RWPE1 (cell line): ENCODE results near the gene PATJ.
"Not testable (repeated sequence)": the region's sequence is repeated elsewhere in the genome, so short reads cannot be mapped to it uniquely, and the experiment has no call there.

Experiments used
- CTCF ChIA-PET: fragments of 350-600 bp; sonication (Branson Sonifier 250); formaldehyde crosslinking; extraction: SDS; loops from one replicate; lab custom pipeline; 2021; lab: Yijun Ruan, JAX
- POLR2A ChIA-PET: fragments of 400-600 bp; formaldehyde crosslinking; extraction: SDS; loops from one replicate; lab custom pipeline; 2020; ENCODE audit warnings: antibody characterized with exemption; ENCODE audit not compliant: low non-redundant PET; lab: Yijun Ruan, JAX
- DNase-seq: peaks from one replicate; pipeline ENCODE4 v3.0.0; 2012; ENCODE audit warnings: low spot score
- H3K27ac ChIP-seq: fragments of 450-650 bp; 2 replicates; pipeline ENCODE4 v1.5.1; 2017
- CTCF ChIP-seq: fragments of 450-650 bp; conservative IDR thresholded peaks from 2 replicates; pipeline ENCODE4 v1.5.1; 2017; ENCODE audit warnings: low read depth, mild to moderate bottlenecking

PATJ gene

GRCh38 chr1:61887931-61888564, 145.8 kb downstream of the PATJ start:
- ChIA-PET POLR2A (no interaction called here), CTCF (interaction anchor here (0.7 kb wide), 1 partner anchor 1014 kb away, joined by 3 read pairs; no protein-coding TSS in a partner anchor)
- H3K27ac ChIP-seq: no peak overlapping the region
- DNase-seq: no peak
- no peak for TF ChIP-seq CTCF

- ChIA-PET POLR2A (no interaction called here), CTCF (interaction anchor here (0.6 kb wide), 1 partner anchor 255 kb away, joined by 3 read pairs; no protein-coding TSS in a partner anchor)
- no peak for DNase-seq
- TF ChIP-seq CTCF: no peak
- no peak overlapping the region for H3K27ac ChIP-seq
Measured at GRCh38 chr1:61888808-61889207, 146.5 kb downstream of the PATJ start.

GRCh38 chr1:61890435-61890834, 148.2 kb downstream of the PATJ start:
- DNase-seq, POLR2A ChIA-PET, H3K27ac ChIP-seq, CTCF ChIA-PET: not testable (repeated sequence)

GRCh38 chr1:61892977-61893376, 150.7 kb downstream of the PATJ start:
- TF ChIP-seq CTCF: no peak
- no peak for DNase-seq
- ChIA-PET POLR2A (interaction anchor here (0.7 kb wide), 1 partner anchor 1223 kb away, joined by 4 read pairs; no protein-coding TSS in a partner anchor), CTCF (no interaction called here)
- H3K27ac ChIP-seq: no peak overlapping the region

- DNase-seq, POLR2A ChIA-PET, CTCF ChIA-PET, H3K27ac ChIP-seq: not testable (repeated sequence)
Measured at GRCh38 chr1:61894296-61894695, 152.0 kb downstream of the PATJ start.

DNA sequence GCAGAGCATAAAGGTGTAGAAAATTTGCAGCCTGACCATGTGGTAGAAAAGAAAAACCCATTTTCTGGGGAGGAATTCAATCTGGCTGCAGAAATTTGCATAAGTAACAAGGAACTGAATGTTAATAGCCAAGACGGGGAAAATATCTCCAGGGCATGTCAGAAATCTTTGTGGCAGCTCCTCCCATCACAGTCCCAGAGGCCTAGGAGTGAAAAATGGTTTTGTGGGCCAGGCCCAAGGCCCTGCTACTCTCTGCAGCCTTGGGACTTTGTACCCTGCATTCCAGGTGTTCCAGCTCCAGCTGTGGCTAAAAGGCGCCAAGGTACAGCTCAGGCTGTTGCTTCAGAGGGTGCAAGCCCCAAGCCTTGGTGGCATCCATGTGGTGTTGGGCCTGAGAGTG, 152.9 kb downstream of the PATJ start:
- TF ChIP-seq CTCF: no peak
- CTCF ChIA-PET: no interaction called here

DNA sequence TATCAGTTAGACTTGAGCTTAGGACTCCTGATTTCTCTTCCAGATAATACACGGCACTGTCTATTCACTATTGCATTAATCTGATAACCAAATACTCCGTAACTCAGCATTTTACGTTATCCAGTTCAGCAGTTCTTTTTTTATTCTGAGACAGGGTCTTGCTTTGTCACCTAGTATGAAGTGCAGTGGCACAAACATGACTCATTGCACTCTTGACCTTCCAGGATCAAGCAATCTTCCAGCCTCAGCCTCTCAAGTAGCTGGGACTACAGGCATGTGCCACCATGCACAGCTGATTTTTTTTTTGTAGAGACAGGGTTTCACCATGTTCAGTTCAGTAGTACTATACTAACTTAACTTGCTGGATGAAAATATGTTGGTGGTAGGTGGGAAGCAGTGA, 156.4 kb downstream of the PATJ start:
- POLR2A ChIA-PET: no interaction called here

More for the DNA sequence above, 152.9 kb downstream of the PATJ start:
- DNase-seq: no peak
- no peak overlapping the region for H3K27ac ChIP-seq
- POLR2A ChIA-PET: no interaction called here

More for the DNA sequence above, 156.4 kb downstream of the PATJ start:
- no peak for DNase-seq
- CTCF ChIA-PET: no interaction called here
- no peak overlapping the region for H3K27ac ChIP-seq
- TF ChIP-seq CTCF: no peak
